ENCODE data around the gene CALML6.
"Not testable (repeated sequence)": the region's sequence is repeated elsewhere in the genome, so short reads cannot be mapped to it uniquely, and the experiment has no call there.

Gene CALML6

DNA sequence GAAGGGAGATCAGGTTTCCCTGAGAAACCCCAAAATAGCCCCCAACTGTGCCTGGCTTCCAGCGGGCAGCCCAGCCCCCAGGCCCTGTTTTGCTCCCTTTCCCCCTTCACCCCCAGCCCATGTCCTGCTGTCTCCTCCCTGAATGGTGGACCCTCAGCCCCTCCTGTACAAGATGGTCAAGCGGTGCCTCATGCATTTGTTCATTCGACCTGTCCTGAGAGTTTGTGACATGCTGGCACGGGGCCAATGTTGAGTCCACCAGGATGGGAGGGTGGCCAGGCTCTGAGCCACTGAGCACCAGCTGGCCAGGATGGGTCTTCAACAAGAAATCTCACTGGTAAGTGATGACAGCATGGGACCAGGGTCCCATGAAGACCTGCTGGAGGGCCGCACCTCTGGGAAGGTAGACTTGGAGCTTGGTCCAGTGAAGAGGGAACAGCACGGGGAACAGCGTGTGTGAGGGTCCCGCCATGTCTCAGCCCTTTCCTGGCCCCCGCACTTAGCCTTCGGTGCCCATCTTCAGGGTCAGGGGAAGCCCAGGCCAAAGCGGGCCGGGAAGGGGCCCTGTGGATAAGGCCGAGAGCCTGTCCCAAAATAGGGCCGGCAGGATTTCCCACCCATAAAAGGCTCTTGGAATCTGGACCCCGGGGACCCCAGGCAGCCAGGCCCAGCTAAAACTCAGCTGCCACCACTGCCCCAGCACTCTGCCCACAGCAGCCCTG is at the start of gene CALML6:
Gene CALML6 (plus strand): TSS at position 290 of the 722 bp plus-strand sequence. CDS start 21 bp downstream, at position 311.
- FAIRE-seq: no peak

DNA sequence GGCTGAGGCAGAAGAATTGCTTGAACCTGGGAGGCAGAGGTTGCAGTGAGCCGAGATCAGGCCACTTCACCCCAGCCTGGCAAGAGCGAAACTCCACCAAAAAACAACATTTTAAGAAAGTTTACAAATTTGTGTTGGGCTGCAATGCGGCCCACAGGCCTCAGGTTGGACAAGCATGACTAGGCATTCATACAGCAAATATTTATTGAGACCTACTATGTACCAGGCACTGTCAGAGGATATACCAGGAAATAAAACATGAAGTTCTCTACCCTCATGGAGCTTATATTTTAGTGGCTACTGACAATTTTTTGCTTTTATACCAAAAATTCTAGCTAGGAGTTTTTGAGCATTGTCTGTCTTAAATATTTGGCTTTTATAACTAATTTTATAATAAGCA is 47.9 kb upstream of the CALML6 start:
- no peak for FAIRE-seq

DNA sequence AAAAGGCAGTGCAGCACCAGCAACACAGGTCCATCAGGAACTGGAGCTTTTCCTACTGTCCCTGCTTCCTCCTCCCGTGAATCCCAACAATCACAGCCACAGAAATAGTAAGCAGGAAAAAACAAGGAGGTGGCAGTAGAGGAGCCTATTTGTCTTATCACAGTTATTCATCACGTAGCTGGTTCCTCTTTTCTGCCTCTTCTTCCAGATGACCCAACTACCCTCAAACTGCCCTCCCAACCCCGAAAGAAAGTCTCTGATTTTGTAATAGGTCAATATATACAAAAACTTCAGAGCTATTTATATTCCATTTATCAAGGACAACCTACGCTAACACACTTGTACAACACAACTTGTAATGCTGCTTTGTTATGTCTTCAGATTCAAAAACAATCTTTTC is 45.6 kb upstream of the CALML6 start:
- no peak for FAIRE-seq

- FAIRE-seq: no peak
Measured at GRCh38 chr1:1872329-1872994, 42.6 kb upstream of the CALML6 start.

GRCh38 chr1:1873186-1873585 is 41.9 kb upstream of the CALML6 start:
- no peak for FAIRE-seq

DNA sequence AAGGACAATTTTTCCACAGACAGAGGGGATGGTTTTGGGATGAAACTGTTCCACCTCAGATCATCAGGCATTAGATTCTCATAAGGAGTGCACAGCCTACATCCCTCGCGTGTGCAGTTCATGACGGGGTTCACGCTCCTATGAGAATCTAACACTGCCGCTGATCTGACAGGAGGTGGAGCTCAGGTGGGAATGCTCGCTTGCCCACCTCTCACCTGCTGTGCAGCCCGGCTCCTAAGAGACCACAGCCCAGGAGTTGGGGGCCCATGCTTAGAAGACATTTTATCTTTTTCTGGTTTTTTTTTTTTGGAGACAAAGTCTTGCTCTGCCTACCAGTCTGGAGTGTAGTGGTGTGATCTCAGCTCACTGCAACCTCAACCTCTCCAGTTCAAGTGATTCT is 40.2 kb upstream of the CALML6 start:
- FAIRE-seq: no peak

GRCh38 chr1:1875932-1876331 is 39.1 kb upstream of the CALML6 start:
- FAIRE-seq: no peak

- no peak for FAIRE-seq
Measured at GRCh38 chr1:1876335-1876930, 38.6 kb upstream of the CALML6 start.

DNA sequence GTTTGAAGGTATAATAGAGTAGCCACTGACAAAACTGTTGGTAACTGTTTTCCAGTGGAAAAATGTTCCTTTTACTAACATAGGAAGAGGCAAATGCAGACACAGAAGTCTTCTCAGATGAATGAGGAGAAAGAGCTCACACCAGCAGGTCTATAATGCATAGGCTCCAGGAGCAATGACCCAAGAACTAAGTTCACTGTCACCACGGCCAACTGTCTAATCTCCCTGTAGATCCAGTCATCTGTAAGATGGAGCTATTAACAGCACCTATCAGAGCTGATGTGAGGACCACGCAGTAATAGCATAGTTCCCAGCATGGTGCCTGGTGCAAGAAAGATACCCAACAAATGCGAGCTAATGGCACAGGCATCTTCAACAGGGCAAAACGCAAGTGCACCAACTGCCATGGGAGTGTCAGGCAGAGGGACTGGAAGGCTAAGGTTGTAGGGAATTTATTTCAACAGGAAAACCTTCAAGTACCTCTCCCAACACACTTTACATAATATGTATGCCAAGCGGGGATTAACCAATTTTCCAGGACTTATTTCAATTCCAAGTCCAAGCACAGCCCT is 37.1 kb upstream of the CALML6 start:
- FAIRE-seq: no peak

- FAIRE-seq: no peak
Measured at GRCh38 chr1:1879942-1880341, 35.1 kb upstream of the CALML6 start.

GRCh38 chr1:1880617-1881312 is 34.3 kb upstream of the CALML6 start:
- FAIRE-seq: no peak

- no peak for FAIRE-seq
Measured at GRCh38 chr1:1881727-1882126, 33.3 kb upstream of the CALML6 start.

DNA sequence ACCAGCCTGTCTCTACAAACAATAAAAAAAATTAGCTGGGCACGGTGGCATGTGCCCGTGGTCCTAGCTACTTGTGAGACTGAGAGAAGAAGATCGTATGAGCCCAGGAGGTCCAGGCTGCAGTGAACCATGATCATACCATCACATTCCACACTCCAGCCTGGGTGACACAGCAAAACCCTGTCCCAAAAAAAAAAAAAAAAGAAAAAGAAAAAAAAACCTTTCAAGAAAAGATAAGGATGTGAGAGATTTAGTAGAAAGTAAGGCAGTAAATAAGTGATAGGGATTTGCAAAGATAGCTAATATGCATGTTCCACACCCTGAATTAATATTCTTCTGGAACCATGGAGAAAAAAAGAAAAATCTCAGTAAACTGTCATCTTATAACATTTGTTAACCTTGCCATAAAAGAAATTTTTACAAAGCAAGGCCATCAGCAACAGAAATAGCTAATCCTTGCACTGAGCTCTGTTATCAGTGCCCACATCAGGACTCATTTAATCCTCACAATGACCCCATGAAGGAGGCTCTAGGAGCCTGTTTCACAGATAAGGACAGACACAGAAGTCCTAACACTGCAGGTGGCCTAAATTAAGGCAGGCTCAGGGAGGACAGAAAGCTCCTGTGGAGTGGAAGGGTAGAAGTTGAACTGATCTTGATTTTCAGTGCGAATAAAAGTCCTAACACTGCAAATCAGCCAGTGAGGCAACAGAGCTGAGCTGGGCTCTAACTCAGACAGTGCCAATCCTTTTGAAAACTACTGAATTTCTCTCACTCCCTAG is 31.8 kb upstream of the CALML6 start:
- FAIRE-seq: no peak

DNA sequence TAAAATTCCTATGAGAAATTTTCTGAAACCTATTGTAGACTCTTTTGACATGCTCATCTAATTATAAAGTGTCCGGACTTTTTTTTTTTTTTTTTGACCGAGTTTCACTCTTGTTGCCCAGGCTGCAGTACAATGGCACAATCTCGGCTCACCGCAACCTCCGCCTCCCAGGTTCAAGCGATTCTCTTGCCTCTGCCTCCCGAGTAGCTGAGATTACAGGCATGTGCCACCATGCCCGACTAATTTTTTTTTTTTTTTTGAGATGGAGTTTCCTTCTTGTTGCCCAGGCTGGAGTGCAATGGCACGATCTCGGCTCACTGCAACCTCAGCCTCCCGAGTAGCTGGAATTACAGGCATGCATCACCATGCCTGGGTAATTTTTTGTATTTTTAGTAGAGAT is 31.2 kb upstream of the CALML6 start:
- not testable (repeated sequence) for FAIRE-seq

- FAIRE-seq: no peak
Measured at GRCh38 chr1:1889090-1889750, 25.8 kb upstream of the CALML6 start.

GRCh38 chr1:1889847-1890505 is 25.1 kb upstream of the CALML6 start:
- no peak for FAIRE-seq

- no peak for FAIRE-seq
Measured at GRCh38 chr1:1890506-1891348, 24.3 kb upstream of the CALML6 start, which contains the start of gene GNB1. GNB1 (minus strand) TSS chr1:1891087; CDS start chr1:1825453, 65,634 bp downstream.

DNA sequence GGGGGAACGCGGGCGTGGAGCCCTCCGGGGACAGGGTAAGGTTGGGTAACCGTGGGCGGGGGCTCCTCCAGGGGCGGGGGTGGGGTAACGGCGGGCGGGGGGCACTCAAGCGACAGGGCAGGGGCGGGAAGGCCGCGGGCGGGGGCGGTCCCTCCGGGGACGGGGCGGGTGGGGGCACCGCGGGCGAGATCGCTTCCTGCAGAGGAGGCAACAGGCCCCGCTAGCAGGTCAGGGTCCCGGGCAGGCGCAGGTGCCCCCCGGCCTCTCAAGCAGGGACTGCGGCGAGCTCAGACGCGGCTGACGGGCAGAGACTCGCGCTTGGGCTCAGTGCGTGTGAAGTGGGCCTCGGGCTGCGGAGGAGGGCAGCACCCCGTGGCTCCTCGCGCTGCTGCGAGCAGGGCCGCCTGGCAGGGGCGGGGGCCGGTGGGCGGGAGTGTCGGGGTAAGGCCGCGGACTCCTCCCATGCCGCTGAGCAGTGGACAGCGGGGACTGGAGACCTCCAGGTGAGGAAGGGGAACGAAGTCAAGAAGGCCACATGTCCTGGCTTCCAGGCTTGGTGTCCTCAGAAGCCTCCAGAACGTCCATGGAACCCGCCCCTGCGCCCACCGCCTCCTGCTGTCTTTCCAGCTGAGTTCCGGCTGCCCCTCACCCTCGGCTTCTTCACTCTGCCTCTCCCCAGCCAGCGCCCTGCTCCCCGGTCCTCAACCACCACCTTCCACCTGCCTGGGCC is 23.5 kb upstream of the CALML6 start:
- no peak for FAIRE-seq

GRCh38 chr1:1892079-1892762 is 22.8 kb upstream of the CALML6 start:
- no peak for FAIRE-seq

Measured in G401.6 (cell line).